Vagina (tissue), 2 donors: ENCODE measurements around the gene FBXL7.

ENCODE experiments used
- CTCF ChIP-seq, 3 experiments: fragments of 450-650 bp in 2 of 3; fragments of 200-600 bp in 1 of 3; sonication (generic) in 1 of 3; IDR thresholded peaks; one replicate each; pipeline ENCODE4 v1.5.1; 2017 to 2019; ENCODE audit warnings: antibody characterized with exemption in 3 of 3, mild to moderate bottlenecking in 2 of 3, moderate library complexity in 2 of 3
- POLR2A ChIP-seq, 2 donors: fragments of 450-650 bp; IDR thresholded peaks; one replicate each; pipeline ENCODE4 v1.6.1; 2017; ENCODE audit warnings: antibody characterized with exemption in 2 of 2, mild to moderate bottlenecking in 2 of 2, moderate library complexity in 2 of 2
- POLR2AphosphoS5 ChIP-seq, 2 donors: sonication (generic); formaldehyde crosslinking; IDR thresholded peaks; one replicate each; pipeline ENCODE4 v1.9.0; 2017; ENCODE audit warnings: antibody characterized with exemption in 2 of 2, mild to moderate bottlenecking in 2 of 2, low read depth in 1 of 2; ENCODE audit not compliant: insufficient read depth in 1 of 2

- TF ChIP-seq CTCF (IDR thresholded peaks at IDR 0.05) (no peak), POLR2AphosphoS5 (IDR thresholded peaks at IDR 0.05; ENCODE audit: insufficient read depth in 1 of 2, low read depth in 1 of 2) (no peak), POLR2A (IDR thresholded peaks at IDR 0.05) (no peak)
Observed at GRCh38 chr5:15549961-15550360, 50.0 kb downstream of the FBXL7 start.
